NT2/D1 (cell line): ENCODE results near the gene COL8A1.

Source experiments
- DNase-seq: peaks from one replicate; pipeline ENCODE4 v3.0.0-alpha.2; 2011; ENCODE audit warnings: low read depth, low spot score
- H3K27me3 ChIP-seq: 2 replicates; pipeline ENCODE4 v1.6.0; 2011; ENCODE audit warnings: mild to moderate bottlenecking; ENCODE audit not compliant: insufficient read length, insufficient read depth
- H3K36me3 ChIP-seq: 2 replicates; pipeline ENCODE4 v1.6.1; 2011; ENCODE audit warnings: mild to moderate bottlenecking, low read length, mixed read lengths; ENCODE audit not compliant: insufficient read depth, insufficient read length
- H3K4me1 ChIP-seq: 2 replicates; pipeline ENCODE4 v1.5.1; 2011; ENCODE audit not compliant: insufficient read depth, insufficient read length
- H3K4me3 ChIP-seq: 2 replicates; pipeline ENCODE4 v1.5.1; 2011; ENCODE audit warnings: low read depth; ENCODE audit not compliant: insufficient read length
- H3K9ac ChIP-seq: 2 replicates; pipeline ENCODE4 v1.6.0; 2011; ENCODE audit warnings: low read depth; ENCODE audit not compliant: insufficient read length
- H3K9me3 ChIP-seq: 2 replicates; pipeline ENCODE4 v1.5.1; 2011; ENCODE audit warnings: mild to moderate bottlenecking, low read length; ENCODE audit not compliant: insufficient read depth
- SUZ12 ChIP-seq: IDR thresholded peaks from 2 replicates; pipeline ENCODE4 v1.6.1; 2011; ENCODE audit not compliant: insufficient read length, insufficient read depth; ENCODE audit errors: extremely low read depth
- YY1 ChIP-seq: IDR thresholded peaks from 2 replicates; pipeline ENCODE4 v1.6.1; 2011; ENCODE audit not compliant: insufficient read length, insufficient read depth
- ZNF274 ChIP-seq: IDR thresholded peaks from 2 replicates; pipeline ENCODE4 v1.6.1; 2011; ENCODE audit warnings: mild to moderate bottlenecking, low read depth, low read length

COL8A1 gene

GRCh38 chr3:99648516-99648915 lies 10.1 kb downstream of the COL8A1 start:
- no peak overlapping the region for H3K4me3 ChIP-seq
- no peak overlapping the region for H3K9ac ChIP-seq
- no peaks in the 10 kb centered on the region for H3K36me3 ChIP-seq
- TF ChIP-seq ZNF274 = no peak
- no peak for TF ChIP-seq YY1
- no peak for TF ChIP-seq SUZ12
- no peaks in the 10 kb centered on the region for H3K27me3 ChIP-seq
- DNase-seq = no peak
- H3K4me1 ChIP-seq = no peaks in the 10 kb centered on the region
- H3K9me3 ChIP-seq = no peaks in the 10 kb centered on the region

GRCh38 chr3:99651531-99651930 lies 13.1 kb downstream of the COL8A1 start:
- Histone ChIP-seq H3K4me1 (no peaks in the 10 kb centered on the region), H3K4me3 (no peak overlapping the region), H3K9ac (no peak overlapping the region), H3K9me3 (no peaks in the 10 kb centered on the region), H3K36me3 (no peaks in the 10 kb centered on the region), H3K27me3 (no peaks in the 10 kb centered on the region)
- no peak for DNase-seq
- no peak for TF ChIP-seq YY1
- no peak for TF ChIP-seq ZNF274
- TF ChIP-seq SUZ12 = no peak

- Histone ChIP-seq H3K9me3 (no peaks in the 10 kb centered on the region), H3K27me3 (no peaks in the 10 kb centered on the region), H3K4me3 (no peak overlapping the region), H3K9ac (no peak overlapping the region), H3K36me3 (no peaks in the 10 kb centered on the region), H3K4me1 (no peaks in the 10 kb centered on the region)
- DNase-seq = no peak
- TF ChIP-seq YY1 (no peak), ZNF274 (no peak), SUZ12 (no peak)
Measured at GRCh38 chr3:99656624-99657023, 18.2 kb downstream of the COL8A1 start.

- no peaks in the 10 kb centered on the region for H3K27me3 ChIP-seq
- H3K4me3 ChIP-seq = no peak overlapping the region
- H3K4me1 ChIP-seq = no peaks in the 10 kb centered on the region
- DNase-seq = no peak
- H3K36me3 ChIP-seq = no peaks in the 10 kb centered on the region
- H3K9me3 ChIP-seq = no peaks in the 10 kb centered on the region
- TF ChIP-seq YY1 (no peak), SUZ12 (no peak), ZNF274 (no peak)
- no peak overlapping the region for H3K9ac ChIP-seq
Measured at GRCh38 chr3:99658274-99658673, 19.9 kb downstream of the COL8A1 start.

GRCh38 chr3:99659032-99659431 lies 20.6 kb downstream of the COL8A1 start:
- no peak overlapping the region for H3K4me3 ChIP-seq
- no peaks in the 10 kb centered on the region for H3K27me3 ChIP-seq
- no peaks in the 10 kb centered on the region for H3K36me3 ChIP-seq
- H3K9me3 ChIP-seq = no peaks in the 10 kb centered on the region
- H3K4me1 ChIP-seq = no peaks in the 10 kb centered on the region
- TF ChIP-seq ZNF274 (no peak), SUZ12 (no peak), YY1 (no peak)
- H3K9ac ChIP-seq = no peak overlapping the region
- no peak for DNase-seq

GRCh38 chr3:99659951-99660350 lies 21.6 kb downstream of the COL8A1 start:
- TF ChIP-seq SUZ12 (no peak), ZNF274 (no peak)
- Histone ChIP-seq H3K4me3 (no peak overlapping the region), H3K4me1 (no peaks in the 10 kb centered on the region), H3K36me3 (no peaks in the 10 kb centered on the region), H3K9me3 (peaks cover 1% of the 10 kb centered on the region; the same call in 1 of the 2 replicates), H3K9ac (no peak overlapping the region), H3K27me3 (no peaks in the 10 kb centered on the region)
- no peak for DNase-seq

GRCh38 chr3:99662838-99663570 lies 24.6 kb downstream of the COL8A1 start:
- DNase-seq = peak; percentile 16
- TF ChIP-seq YY1 (no peak), ZNF274 (no peak), SUZ12 (no peak)
- H3K9ac ChIP-seq = no peak overlapping the region
- H3K36me3 ChIP-seq = no peaks in the 10 kb centered on the region
- H3K4me1 ChIP-seq = no peaks in the 10 kb centered on the region
- H3K9me3 ChIP-seq = peaks cover 5% of the 10 kb centered on the region; the same call in 1 of the 2 replicates
- no peak overlapping the region for H3K4me3 ChIP-seq
- no peaks in the 10 kb centered on the region for H3K27me3 ChIP-seq
